GM19328 (cell line): ENCODE measurements around the gene KCNJ12.
"Not testable (repeated sequence)": the region's sequence is repeated elsewhere in the genome, so short reads cannot be mapped to it uniquely, and the experiment has no call there.

Source experiments
- ATAC-seq: cut with Tn5 transposase; IDR thresholded peaks from one replicate; pipeline ENCODE4 v1.9.1; 2021; ENCODE audit warnings: mild to moderate bottlenecking, moderate library complexity; ENCODE audit not compliant: unreplicated experiment

KCNJ12 gene

DNA sequence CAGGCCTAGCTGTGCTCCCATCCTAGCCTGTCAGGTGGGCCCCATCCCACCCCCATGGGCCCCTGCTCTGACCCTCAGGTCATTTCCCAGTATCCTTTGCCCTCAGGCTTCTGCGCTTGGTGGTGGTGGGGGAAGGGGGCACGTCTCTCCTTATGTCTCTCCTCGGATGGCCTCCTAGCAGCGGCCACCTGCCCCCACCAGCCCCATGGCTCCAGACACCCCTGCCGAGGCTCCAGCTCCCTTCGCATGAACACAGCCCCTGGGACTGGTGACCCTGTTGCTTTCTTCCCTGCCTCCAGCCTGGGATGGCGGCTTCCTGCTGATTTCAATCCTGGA, 27.3 kb upstream of the KCNJ12 start:
- ATAC-seq: not testable (repeated sequence)

DNA sequence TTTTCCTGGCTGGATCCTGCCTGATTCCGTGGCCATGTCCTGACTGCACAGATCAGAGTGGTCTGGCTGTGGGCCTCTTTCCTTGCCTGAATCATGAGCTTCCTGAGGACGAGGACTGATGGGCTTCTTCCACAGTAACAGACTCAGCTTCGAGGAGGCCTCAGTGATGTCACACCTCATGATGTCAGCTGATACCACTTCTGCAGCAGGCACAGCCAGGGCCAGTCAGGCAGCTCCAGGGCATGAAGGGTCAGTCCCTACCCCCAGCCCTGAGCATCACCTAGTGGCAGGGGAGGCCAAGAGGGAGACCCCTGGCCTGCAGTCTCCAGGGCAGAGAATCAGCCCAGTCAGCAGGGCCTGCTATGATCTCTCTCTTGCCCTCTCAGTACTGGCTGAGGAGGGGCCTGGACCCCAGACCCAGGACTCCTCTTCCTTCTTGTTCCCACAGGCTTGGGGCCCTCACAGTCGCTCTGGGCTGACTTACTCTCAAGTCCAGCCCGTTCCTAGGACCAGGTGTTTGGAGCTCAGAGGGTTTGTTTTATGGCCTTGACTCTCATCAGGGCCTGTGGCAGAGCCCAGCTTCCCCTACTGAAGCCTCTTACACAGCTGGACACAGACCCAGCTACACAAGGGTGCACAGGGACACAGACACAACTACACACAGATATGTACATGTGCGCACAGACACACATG, 26.7 kb upstream of the KCNJ12 start:
- not testable (repeated sequence) for ATAC-seq

DNA sequence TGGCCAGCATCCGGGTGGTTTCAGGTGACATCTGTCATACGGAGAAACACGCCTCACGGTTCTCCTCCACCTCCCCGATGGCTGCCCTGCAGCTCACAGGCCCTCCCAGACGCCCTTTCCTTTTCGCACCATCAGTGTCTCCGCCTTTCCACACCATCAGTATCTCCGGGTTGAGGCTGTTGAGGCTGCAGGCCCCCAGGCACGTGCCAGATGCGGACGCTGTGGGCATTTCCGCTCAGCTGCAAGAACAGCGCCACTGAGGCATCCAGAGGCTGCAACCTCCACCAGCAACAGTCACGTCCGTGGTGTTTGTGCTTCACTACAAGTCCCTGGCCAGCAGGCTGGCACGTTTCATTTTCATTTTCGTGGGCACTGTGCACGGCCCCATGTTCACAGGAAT, 25.7 kb upstream of the KCNJ12 start:
- ATAC-seq: not testable (repeated sequence)

DNA sequence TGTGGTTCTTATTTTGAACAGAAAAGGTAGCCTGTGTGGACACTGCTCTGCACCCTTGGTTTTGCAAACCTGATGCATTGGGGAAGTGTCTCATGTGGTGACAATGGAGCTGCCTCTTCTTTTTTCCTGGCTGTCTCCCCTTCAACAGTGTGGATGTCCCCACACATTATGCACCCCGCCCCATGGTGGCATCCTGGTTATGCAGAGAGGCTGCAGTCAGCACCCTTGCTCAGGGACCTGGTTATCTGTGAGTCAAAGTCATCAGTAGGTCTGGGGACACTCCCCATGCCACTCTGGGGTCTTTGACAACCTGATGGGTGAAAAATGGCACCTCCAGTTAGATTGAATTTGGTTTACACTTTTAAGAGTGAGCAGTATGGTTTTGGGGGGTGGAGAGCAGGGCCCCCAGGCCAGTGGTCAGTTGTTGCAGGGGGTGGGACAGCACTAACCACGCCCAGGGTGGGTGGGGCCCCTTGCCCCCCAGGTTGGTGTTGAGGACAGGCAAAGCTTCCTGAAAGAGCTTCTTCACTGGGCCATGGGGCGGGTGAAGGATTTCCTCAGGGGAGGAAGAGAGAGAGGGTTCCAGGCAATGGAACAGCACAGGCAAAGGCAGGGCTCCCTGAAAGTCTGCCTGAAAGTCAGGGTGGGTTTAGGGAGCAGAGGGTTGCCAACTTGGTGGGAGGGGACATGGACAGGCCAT, 24.6 kb upstream of the KCNJ12 start:
- ATAC-seq: no peak

DNA sequence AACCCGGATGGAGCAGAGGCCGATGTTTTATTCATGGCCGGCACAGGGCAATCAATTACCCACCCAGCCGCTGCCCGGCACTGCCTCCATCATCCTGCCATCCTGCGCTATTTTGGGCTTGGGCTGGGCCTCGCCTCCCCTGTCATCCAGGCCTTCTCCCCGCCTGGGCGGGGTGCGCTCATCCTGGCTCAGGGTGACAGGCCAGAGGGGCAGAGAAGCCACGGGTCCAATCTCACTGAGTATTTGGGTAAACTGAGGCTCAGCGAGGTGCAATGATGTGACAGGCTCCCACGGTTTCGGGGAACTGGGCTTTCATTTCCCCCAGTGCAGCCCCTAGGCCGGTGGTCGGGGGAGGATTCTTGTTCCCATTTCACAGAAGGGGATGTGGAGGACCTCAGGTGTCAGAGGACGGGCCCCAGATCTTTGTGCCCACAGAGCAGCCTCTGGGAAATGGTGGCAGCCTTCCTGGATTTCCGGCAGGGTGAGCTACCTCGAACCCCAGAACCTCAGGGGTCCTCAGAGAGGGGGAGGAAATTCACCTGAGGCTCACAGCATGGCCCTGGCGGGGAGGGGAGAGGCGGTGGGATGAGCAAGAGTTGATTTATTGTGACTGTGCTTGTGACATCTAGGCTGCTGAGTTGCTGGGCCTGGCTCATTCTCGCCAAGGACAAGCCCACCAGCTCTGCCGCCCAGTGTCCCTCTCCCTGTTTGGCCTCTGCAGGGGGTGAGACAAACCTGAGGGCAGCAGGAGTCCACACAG, 23.8 kb upstream of the KCNJ12 start:
- no peak for ATAC-seq

DNA sequence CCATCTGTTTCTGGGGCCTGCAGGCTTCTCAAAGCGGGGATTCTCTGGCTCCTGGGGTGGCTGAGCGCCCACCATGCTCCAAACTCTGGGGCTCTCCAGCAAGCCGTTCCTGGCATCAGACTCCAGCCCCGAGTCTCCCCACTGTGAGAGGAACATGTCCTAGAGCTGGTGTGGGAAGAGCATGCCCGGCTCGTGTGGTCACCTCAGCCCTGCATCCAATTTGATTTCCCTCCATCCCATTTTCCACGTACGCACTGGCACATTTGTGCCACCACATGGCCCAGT, 23.2 kb upstream of the KCNJ12 start:
- no peak for ATAC-seq

DNA sequence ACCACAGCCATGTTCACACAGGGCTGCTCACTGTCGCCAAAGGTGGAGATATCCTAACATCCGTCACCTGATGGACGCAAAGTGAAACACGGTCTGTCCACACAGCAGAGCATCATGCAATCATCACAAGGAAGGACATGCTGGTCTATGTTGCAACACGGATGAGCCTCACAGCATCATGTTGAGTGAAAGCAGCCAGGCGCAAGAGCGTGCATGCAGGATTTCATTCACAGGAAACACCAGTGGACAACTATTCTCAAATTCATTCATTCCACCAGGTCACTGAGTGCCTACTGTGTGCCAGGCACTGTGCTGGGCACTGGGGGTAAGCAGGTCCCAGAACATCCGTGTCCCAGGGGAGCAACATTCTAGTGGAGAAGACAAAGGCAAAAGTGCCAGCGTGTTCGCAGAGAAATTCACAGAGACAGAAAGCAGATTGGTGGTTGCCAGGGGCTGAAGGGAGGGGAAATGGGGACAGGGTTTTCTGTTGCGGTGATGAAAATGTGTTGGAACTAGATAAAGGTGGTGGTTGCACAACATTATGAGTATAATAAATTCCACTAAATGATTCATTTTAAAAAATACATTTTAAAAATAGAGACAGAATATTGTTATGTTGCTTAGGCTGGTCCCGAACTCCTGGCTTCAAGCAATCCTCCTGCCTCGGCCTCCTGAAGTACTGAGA, 22.7 kb upstream of the KCNJ12 start:
- ATAC-seq: no peak

DNA sequence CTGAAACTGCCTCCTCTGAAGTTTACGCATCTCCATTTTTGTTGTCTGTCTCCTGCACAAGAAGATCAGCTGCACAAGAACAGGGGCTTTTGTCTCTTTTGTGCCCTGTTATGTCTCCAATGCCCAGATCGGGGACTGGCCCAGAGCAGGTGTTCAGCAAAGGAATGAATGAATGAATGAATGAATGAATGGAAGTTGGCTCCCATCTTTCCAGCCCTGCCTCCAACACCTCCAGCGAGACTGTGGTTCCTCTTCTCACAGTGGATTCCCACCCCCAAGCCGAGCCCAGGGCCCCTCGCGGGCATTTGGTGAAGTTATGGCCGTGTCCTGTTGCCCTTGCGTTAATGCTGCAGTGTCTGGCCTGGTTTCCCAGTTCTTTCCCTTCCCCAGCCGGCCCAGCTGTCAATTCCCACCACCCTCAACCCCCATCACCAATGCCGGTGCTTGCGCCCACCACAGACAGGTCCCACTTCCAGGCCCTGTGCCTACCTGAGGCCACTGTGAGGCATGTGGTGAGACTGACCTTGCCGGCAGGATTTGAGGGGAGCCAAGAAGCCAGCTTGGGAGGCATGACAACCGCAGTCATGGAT, 21.3 kb upstream of the KCNJ12 start:
- no peak for ATAC-seq

DNA sequence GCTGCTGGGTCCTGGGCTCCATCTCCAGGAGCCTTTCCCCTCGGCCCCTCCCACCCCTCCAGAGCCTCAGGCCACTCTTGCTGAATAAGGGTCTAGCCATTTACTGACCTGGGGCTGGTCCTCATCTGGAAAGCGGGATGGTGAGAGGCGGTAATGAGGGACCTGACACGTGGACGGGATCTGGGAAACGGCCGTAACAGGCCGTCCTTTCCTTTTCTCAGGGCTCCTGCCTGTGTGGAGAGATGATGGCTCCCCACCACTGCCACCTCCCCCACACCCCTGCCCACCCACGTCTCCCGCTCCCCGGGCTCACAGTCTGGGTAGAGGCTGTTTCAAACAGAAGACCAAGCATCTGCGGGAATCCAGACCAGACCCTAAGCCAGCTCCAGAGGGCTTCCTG, 20.6 kb upstream of the KCNJ12 start:
- no peak for ATAC-seq

DNA sequence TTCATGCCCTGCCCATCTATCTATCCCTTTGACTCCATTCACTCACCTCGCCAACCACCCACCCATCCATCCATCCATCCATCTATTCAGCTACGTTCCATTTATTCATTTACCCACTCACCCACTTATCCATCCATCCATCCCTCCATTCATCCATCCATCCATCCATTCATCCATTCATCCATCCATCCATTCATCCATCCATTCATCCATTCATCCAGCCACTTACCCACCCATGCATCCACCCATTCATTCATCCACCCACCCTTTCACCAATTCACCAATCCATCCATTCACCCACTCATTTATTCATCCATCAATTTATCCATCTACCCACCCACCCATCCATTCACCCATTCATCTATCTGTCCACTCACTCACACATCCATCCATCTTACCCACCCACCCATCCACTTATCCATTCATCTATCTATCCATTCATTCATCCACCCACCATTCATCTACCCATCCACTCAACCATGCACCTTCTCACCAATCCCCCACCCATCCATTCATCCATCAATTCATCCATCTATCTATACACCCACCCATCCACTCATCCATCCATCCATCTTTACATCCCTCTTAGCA, 19.5 kb upstream of the KCNJ12 start:
- no peak for ATAC-seq

DNA sequence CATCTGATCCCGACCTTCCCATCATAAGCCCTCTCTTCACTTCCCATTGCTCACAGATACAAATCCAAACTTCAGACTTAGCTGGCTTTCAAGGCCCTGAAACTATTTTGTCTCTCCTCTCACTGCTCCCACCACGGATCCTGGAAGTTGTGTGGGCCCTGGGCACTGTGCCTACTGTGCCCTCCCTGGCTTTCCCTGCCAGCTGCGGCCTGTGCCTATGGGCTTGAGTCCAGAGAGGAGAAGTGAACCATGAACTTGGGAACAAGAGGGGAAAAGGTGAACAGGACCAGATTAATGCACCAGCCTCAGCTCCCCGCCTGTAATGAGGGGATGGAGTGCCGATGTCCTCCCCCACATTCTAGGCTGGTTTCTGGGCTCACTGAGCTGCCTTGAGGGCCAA, 18.9 kb upstream of the KCNJ12 start:
- ATAC-seq: no peak

DNA sequence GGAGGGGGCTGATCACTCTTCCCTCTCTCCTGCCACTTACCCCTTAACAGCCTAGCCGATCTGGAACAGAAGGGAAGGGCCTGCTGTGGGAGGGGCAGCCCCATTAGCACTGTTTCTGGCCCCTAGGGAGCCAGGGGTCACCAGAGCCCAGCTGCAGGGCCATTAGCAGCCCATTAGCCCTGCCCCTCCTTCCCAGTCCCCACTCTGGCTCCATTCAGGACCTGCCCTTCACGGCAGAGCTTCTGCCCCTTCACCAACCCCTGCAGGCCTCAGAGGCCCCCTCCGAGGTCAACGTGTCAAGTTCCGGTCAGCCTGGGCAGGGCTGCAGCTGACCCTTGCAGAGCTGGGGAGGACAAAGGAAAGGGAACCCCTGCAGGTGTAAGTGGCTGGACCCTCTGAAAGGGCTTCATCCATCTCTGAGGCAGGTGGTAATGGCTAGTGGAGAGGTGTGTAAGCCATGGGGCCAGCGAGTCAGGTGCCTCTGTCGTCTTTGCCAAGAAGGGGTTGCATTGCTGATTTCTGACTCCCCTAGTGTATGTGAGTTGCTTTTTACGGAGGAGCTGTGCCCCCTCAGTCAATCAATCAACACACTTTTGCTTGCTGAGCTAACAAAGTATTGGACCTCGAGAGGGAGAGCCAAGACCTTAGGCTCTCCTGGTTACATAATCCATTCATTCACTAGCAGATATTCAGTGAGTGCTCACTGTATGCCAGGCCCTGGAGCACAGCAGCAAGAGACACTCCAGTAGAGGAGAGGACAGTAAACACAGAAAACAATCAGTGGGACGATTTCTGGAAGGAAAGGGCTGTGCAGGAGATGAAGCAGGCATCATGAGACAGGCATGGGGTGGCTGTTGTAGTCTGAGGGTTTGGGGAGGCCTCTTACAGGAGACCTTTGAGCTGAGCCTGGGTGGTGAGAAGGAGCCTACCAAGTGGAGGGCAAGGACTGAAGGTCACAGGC, 18.2 kb upstream of the KCNJ12 start:
- ATAC-seq: no peak

DNA sequence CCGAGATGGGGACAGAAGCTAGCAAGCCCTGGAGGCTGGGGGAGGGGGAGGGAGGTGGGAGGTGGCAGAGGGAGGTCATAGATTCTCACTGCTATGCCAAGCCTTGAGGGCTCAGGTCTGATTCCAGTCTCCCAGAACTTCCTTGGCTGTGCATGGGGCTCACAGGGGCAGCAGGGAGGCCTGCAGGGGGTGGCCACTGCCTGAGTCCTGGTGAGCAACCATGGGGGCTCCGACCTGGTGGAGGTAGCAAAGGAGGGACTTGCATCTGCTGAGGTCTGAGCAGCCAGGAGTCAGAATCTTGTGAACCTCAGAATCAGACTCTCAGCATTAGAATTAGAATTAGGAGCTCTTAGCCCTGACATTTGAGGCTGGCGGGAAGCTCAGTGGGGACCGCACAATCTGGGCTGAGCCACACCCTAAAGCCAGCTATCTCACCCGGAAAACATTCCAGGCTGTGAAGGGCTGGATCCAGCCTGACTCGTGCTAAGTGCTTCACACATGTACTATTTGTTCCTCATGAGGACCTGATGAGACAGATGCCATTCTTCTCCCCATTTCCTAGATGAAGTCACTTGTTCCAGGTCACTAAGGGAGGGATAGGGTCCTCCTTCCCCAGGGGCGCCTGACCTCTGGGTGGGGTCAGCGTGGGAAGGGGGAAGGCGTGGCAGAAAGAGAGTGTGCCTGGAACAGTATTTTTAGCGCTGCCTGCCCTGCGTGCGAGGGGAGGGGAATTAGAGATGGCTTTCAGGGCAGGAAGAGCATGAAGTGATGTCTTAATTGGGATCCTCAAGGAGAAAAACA, 17.3 kb upstream of the KCNJ12 start:
- ATAC-seq: no peak

DNA sequence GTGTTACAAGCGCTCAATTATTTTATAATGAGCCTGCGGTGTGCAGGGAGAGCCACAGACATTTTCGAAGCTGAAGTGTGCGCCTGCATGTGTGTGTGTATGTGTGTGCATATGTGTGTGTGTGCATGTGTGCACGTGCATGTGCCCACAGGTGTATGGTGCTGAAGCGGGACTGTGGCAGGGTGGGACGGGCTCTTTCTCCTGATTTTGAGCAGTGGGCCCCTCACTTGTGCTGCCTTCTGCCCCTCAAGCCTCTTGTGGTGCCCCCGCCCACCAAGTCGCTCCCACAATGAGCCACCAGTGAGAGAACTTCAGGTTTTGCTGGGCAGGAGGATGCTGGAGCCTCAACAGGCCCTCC, 16.7 kb upstream of the KCNJ12 start:
- no peak for ATAC-seq

DNA sequence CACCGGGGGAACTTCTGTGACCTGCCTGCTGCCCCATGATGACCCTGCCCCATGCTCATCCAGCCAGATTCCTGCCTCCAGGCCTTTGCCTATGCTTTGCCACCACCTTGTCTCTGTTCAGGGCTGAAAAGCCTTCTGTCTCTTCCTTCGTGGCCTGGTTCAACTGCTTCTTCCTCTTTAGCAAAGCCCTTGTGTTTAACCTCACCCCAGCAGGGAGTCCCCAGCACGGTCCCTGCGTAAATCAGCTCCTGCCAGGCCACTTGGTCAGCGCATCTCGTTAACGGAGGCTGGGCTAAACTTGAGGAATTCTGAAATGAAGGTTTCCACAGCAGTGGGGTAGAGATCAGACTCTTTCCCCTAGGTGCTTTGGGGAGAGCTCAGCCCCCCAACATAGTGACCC, 16.1 kb upstream of the KCNJ12 start:
- no peak for ATAC-seq

DNA sequence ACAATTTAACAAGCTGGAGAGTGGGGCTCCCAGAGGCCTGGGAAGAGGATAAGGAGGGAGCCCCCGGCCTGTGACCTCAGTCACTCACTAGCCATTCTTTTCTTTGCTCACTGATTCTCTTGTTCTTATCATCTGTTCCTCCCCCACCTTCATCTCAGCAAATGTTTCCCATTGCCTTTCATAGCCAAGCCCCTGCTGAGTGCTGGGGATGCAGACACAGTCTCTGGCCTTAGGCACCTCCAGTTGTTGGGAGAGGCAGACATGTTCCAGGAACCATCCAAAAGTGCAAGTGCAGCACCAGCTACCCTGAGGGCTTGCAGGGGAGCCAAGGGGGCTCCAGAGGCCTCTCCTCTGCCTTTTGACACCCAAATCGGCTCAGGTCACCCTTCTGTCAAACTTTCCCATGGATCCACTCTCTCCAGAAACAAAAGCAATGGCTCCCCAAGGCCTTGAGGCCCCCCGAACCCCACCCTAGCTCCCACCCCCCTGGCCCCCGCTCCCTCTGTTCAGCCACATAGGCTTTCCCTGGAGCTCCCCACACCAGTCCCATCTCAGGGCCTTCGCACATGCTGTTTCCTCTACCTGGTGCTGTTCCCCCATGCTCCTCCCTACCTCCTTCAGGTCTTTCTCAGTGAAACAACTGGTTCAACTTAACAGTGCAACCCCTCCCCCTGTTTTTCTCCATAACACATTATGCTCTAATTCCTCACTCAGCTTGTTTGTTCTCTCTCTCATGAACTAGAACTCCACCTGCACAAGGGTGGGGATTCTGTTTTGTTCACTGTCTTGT, 14.9 kb upstream of the KCNJ12 start:
- ATAC-seq: no peak

DNA sequence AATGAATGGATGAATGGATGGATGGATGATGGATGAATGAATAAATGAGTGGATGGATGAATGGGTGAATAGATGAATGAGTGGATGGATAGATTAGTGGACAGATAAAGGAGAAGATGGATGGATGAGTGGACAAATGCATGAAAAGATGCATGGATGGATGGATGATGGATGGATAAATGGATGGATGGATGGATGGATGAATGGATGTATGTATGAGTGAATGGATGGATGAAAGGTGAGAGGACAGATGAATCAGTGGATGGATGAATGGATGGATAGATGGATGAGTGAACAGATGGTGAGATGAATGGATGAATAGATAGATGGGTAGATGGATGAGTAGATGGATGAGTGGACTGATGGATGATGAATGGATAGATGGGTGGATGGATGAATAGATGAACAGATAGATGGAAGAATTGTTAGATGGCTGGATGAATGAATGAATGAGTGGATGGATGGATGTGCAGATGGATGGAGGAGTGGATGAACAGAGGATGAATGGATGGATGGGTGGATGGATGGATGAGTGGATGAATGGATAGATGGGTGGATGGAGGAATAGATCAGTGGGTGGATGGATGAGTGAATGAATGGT, 13.7 kb upstream of the KCNJ12 start:
- no peak for ATAC-seq
